Spleen (tissue), 11 donors: ENCODE results near the gene MIEN1. TPM values are rescaled to one million over a fixed set of nuclear protein-coding genes. Genes with fewer than 3 reads are reported as not detected.
A peak's percentile ranks its signal among the peaks of the same experiment; 100 is the strongest.

Source experiments
- DNase-seq: peaks from one replicate; pipeline ENCODE4 v3.0.0-alpha.2; 2020
- H3K27ac ChIP-seq, 8 donors: fragments of 200-600 bp; sonication (generic) in 7 of 8; 1 replicate in 4 of 8; 2 replicates in 4 of 8; pipeline versions ENCODE4 v1.5.0 to v1.8.0; 2016 to 2021; ENCODE audit warnings: inconsistent platforms in 4 of 8, mild to moderate bottlenecking in 4 of 8, moderate library complexity in 1 of 8
- H3K27me3 ChIP-seq, 7 donors: fragments of 200-600 bp; sonication (generic) in 6 of 7; replicated peaks in 1 of 7; 1 replicate in 4 of 7; 2 replicates in 3 of 7; pipeline versions ENCODE4 v1.5.0 to v1.8.0; 2016 to 2021; ENCODE audit warnings: inconsistent platforms in 3 of 7, mild to moderate bottlenecking in 1 of 7
- H3K36me3 ChIP-seq, 6 donors: fragments of 200-600 bp; sonication (generic) in 5 of 6; 1 replicate in 4 of 6; 2 replicates in 2 of 6; pipeline versions ENCODE4 v1.5.0 to v1.8.0; 2016 to 2021; ENCODE audit warnings: inconsistent platforms in 2 of 6
- H3K4me1 ChIP-seq, 6 donors: fragments of 200-600 bp; sonication (generic) in 5 of 6; 1 replicate in 3 of 6; 2 replicates in 3 of 6; pipeline versions ENCODE4 v1.5.0 to v1.8.0; 2016 to 2021; ENCODE audit warnings: inconsistent platforms in 3 of 6
- H3K4me3 ChIP-seq, 8 donors: fragments of 200-600 bp; sonication (generic) in 7 of 8; 1 replicate in 4 of 8; 2 replicates in 4 of 8; pipeline versions ENCODE4 v1.5.0 to v1.8.0; 2016 to 2021; ENCODE audit warnings: inconsistent platforms in 4 of 8, mild to moderate bottlenecking in 4 of 8, moderate library complexity in 2 of 8
- H3K9me3 ChIP-seq, 8 donors: fragments of 200-600 bp; sonication (generic) in 7 of 8; 1 replicate in 4 of 8; 2 replicates in 4 of 8; pipeline versions ENCODE4 v1.5.0 to v1.8.0; 2016 to 2021; ENCODE audit warnings: inconsistent platforms in 4 of 8
- POLR2A ChIP-seq, 3 donors: fragments of 450-650 bp; IDR thresholded peaks; one replicate each; pipeline ENCODE4 v1.5.1; 2017; ENCODE audit warnings: antibody characterized with exemption in 3 of 3, mild to moderate bottlenecking in 1 of 3
- POLR2AphosphoS5 ChIP-seq, 3 donors: sonication (generic); formaldehyde crosslinking; IDR thresholded peaks; one replicate each; pipeline ENCODE4 v1.5.1; 2017; ENCODE audit warnings: antibody characterized with exemption in 3 of 3
- WGBS, 5 donors: extraction: QIAGEN DNeasy Blood & Tissue Kit in 3 of 5; methylation state at CpG; one replicate each; pipeline versions ENCODE4 v1.1.5 to v1.1.7; 2013 to 2018; 5-methylcytosine and 5-hydroxymethylcytosine counted together
- intact Hi-C: fragments of 100-400 bp; cut with DNase I; formaldehyde crosslinking; loops from one replicate; pipeline ENCODE4 v1.15.0; 2023; ENCODE audit warnings: low total_unique reads
- polyA plus RNA-seq, 3 donors: library from polyadenylated mRNA; stranded (reverse); fragments of 200-250 nt; gene quantifications; one replicate each; pipeline ENCODE4 v1.2.1, GENCODE V29; 2013
- total RNA-seq, 7 donors: library from RNA; depleted of rRNA in 3 of 7; stranded (reverse); fragments of >200 nt in 3 of 7; fragmentation: NEBNext Ultra II Directional in 4 of 7; extraction: Animal tissue kit (Norgen Biotek cat#: 25700) in 4 of 7; gene quantifications; one replicate each; pipeline versions ENCODE4 v1.1.0 to v1.2.1, GENCODE V29; 2016 to 2021
- TF ChIP-seq, protein P1 (sequence below), 11 experiments: fragments of 200-600 bp in 7 of 11; fragments of 450-650 bp in 4 of 11; sonication (generic) in 4 of 11; IDR thresholded peaks in 8 of 11; conservative IDR thresholded peaks in 3 of 11; 1 replicate in 7 of 11; 2 replicates in 4 of 11; pipeline versions ENCODE4 v1.4.0 to v1.8.0; 2016 to 2021; ENCODE audit warnings: antibody characterized with exemption in 11 of 11, inconsistent platforms in 4 of 11, mild to moderate bottlenecking in 1 of 11
- donor health status: healthy with polysubstance abuse.
- donor health status: DM: no; HTN: no; CAD: no; lungs with moderate emphysema.
- donor health status: DM: no; HTN: no; CAD: no.
- donor health status: Bipolar disorder and iron deficiency.
- donor health status: healthy.
- donor health status: DM: no; HTN: no; CAD: no.
- donor health status: DM: yes; HTN: yes; CAD: no.

MIEN1 gene
- total and polyA plus RNA-seq, 10 donors, result 28.0 to 85.2 (median 51.5) TPM

DNA sequence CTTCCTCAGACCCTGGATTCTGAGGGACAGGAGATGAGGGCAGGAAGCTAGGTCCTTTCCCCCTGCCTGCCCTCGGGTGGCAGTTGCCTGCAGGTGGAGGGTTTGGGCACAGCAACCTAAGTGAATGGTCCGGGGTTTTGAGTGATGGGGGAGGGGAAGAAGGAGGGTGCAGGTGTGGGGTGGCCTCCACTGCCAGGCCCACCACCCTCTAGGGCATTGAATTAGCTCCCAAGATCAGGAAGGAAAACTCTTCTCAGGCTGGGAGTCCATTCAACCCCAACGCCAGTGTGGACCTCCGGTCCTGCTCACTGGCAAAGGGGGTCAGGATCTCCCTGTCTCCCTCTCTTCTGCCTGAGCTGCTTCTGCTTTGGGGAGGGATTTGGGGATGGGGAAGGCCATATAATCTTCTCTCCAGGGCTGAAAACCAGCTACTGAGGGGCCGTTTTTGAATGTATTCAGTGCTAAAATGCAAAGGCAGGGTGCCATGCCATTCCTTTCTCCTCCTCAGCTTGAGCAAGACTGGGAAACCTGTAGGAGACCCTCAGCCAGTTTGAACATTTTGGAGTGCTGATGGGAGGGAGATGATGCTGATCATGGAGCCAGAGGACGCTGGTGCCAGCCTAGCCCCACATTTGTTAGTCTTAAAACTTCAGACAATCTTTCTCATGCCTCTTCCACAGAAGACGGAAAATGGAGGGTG is 26.2 kb upstream of the MIEN1 start:
- H3K27ac ChIP-seq, result peak overlapping the region; percentile 95 to 99 (median 98)
- peaks cover 43 to 97% (median 69%) of the 10 kb centered on the region in 6 donors for H3K4me1 ChIP-seq
- intact Hi-C loops, result loop anchor here (10.0 kb wide), 1 partner anchor 108 kb away; the partner anchor contains the start of genes IKZF3 and ZPBP2
- no peaks in the 10 kb centered on the region for H3K27me3 ChIP-seq
- WGBS, 5 donors, result 46 to 57% (median 52%) methylated on average over 7 of the region's 7 CpGs
- DNase-seq, result no peak
- H3K4me3 ChIP-seq, result peak overlapping the region in 2 of 8 donors; percentile 57 to 87
- no peaks in the 10 kb centered on the region for H3K9me3 ChIP-seq
- H3K36me3 ChIP-seq, result peaks cover 0 to 12% (median 0%) of the 10 kb centered on the region in 6 donors
- peak; percentile 19 to 33 (median 24) for TF ChIP-seq POLR2AphosphoS5 (IDR thresholded peaks at IDR 0.05)
- TF ChIP-seq POLR2A (IDR thresholded peaks at IDR 0.05), result no peak
- TF ChIP-seq, protein P1, sequence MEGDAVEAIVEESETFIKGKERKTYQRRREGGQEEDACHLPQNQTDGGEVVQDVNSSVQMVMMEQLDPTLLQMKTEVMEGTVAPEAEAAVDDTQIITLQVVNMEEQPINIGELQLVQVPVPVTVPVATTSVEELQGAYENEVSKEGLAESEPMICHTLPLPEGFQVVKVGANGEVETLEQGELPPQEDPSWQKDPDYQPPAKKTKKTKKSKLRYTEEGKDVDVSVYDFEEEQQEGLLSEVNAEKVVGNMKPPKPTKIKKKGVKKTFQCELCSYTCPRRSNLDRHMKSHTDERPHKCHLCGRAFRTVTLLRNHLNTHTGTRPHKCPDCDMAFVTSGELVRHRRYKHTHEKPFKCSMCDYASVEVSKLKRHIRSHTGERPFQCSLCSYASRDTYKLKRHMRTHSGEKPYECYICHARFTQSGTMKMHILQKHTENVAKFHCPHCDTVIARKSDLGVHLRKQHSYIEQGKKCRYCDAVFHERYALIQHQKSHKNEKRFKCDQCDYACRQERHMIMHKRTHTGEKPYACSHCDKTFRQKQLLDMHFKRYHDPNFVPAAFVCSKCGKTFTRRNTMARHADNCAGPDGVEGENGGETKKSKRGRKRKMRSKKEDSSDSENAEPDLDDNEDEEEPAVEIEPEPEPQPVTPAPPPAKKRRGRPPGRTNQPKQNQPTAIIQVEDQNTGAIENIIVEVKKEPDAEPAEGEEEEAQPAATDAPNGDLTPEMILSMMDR (IDR thresholded peaks at IDR 0.05 in 8 of 11, conservative IDR thresholded peaks at IDR 0.05 in 3 of 11), result peak in 1 of 11 experiments; percentile 10

DNA sequence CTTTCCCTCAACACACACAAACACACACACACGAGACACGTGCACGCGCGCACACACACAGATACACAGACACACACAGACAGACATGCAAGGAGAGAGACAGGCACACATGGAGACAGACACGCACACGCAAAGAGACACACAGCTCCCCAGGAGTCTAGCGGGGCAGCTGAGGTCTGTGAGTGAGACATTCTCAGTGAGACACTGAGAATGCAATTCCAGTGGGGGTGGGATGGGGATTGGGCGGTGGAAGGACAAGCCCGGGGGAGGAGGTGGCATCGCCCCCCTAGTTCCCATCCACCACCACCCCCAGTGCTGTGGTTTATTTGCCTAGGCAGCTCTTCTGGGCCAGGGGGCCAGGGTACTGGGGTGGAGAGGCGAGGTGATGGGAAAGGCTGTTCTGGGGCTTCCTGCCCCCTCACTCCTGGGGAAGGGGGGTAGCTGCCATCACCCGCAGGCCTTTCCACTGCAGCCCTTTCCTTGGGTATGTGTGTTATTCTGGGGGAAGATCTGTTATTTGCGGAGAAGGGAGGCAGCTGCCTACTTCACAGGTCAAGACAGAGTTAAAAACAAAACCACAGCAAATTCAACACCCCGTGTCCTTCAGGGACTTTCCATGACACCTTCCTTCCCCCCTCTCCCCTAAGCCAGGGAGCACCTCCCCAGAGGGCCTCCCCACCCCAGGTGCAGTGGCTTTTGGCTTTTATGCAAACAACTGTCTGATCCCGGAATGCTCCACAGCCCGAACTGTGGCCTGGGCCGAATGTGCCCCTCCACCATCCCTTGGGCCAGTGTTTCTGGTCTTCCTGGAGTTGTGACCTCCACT is 25.4 kb upstream of the MIEN1 start:
- TF ChIP-seq, protein P1 (IDR thresholded peaks at IDR 0.05 in 8 of 11, conservative IDR thresholded peaks at IDR 0.05 in 3 of 11), result no peak
- peak; percentile 57 to 82 (median 80) for TF ChIP-seq POLR2AphosphoS5 (IDR thresholded peaks at IDR 0.05)
- peaks cover 0 to 4% (median 0%) of the 10 kb centered on the region in 6 donors for H3K36me3 ChIP-seq
- H3K4me1 ChIP-seq, result peaks cover 43 to 90% (median 69%) of the 10 kb centered on the region in 6 donors
- H3K9me3 ChIP-seq, result no peaks in the 10 kb centered on the region
- peak overlapping the region; percentile 95 to 99 (median 98) for H3K27ac ChIP-seq
- H3K4me3 ChIP-seq, result peak overlapping the region in 5 of 8 donors; percentile 57 to 87 (median 63)
- intact Hi-C loops, result loop anchor here (10.0 kb wide), 1 partner anchor 109 kb away; the partner anchor contains the start of genes IKZF3 and ZPBP2
- peak; percentile 87 for DNase-seq
- H3K27me3 ChIP-seq, result no peaks in the 10 kb centered on the region
- WGBS, 5 donors, result 29 to 43% (median 40%) methylated on average over 16 to 18 of the region's 18 CpGs

DNA sequence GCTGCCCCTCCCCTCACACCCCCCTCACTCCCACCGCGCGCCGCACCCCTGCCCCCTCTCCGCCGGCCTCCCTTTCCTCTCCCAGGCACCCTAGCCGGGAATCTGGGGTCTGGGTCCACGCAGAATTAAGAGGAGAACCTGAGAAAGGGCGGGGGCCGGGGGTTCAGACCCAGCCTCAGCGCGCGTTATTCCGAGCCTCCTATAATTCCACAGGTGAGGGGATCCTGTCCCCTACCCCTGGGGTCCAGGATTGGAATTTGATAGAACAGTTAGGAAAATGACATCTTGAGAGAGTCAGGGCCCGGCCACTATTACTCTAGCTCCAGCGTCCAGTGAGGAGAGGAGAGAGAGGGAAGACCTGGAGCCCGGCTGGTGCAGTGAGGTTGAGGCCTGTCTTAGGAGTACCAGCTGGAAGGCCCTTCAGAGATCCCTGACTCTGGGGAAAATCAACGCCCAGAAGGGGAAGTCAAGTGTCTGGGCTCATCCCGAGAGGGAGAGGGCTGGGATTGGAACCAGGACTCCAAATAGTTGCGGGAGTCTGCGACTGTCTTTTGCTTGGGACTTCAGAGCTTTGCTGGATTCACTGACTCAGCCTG is 24.7 kb upstream of the MIEN1 start:
- Histone ChIP-seq H3K4me1 (peaks cover 43 to 83% (median 69%) of the 10 kb centered on the region in 6 donors), H3K36me3 (no peaks in the 10 kb centered on the region), H3K27ac (peak overlapping the region; percentile 95 to 99 (median 98)), H3K27me3 (no peaks in the 10 kb centered on the region), H3K4me3 (peak overlapping the region in 7 of 8 donors; percentile 57 to 87 (median 60)), H3K9me3 (no peaks in the 10 kb centered on the region)
- intact Hi-C loops, result loop anchor here (5.0 to 10.0 kb wide), 2 partner anchors 110 to 133 kb away; partner anchors contain the start of genes IKZF3 and ZPBP2
- WGBS, 5 donors, result 28 to 41% (median 32%) methylated on average over 15 to 21 of the region's 21 CpGs
- peak; percentile 83 for DNase-seq
- TF ChIP-seq POLR2A (IDR thresholded peaks at IDR 0.05), result no peak
- TF ChIP-seq POLR2AphosphoS5 (IDR thresholded peaks at IDR 0.05), result no peak
- TF ChIP-seq, protein P1 (IDR thresholded peaks at IDR 0.05 in 8 of 11, conservative IDR thresholded peaks at IDR 0.05 in 3 of 11), result no peak
